BE2C (cell line): ENCODE results near the gene LPIN1.

Experiments used
- DNase-seq: peaks from one replicate; pipeline ENCODE4 v3.0.0-alpha.2; 2020
- H3K27me3 ChIP-seq: fragments of 250-450 bp; sonication (Bioruptor Pico); 2 replicates; pipeline ENCODE4 v1.5.1; 2020; ENCODE audit warnings: mild to moderate bottlenecking
- H3K36me3 ChIP-seq: fragments of 250-450 bp; sonication (Bioruptor Pico); 2 replicates; pipeline ENCODE4 v1.5.1; 2020; ENCODE audit warnings: mild to moderate bottlenecking
- H3K4me1 ChIP-seq: fragments of 250-450 bp; sonication (Bioruptor Pico); 2 replicates; pipeline ENCODE4 v1.5.1; 2020
- H3K4me3 ChIP-seq: 2 replicates; pipeline ENCODE4 v1.5.1; 2011; ENCODE audit warnings: low read depth, low read length
- H3K9me3 ChIP-seq: fragments of 250-450 bp; sonication (Bioruptor Pico); 2 replicates; pipeline ENCODE4 v1.5.1; 2020
- TF ChIP-seq, protein P1 (sequence below): IDR thresholded peaks from 2 replicates; pipeline ENCODE4 v1.5.1; 2012; ENCODE audit warnings: mild to moderate bottlenecking, low read depth, low read length

The LPIN1 gene

DNA sequence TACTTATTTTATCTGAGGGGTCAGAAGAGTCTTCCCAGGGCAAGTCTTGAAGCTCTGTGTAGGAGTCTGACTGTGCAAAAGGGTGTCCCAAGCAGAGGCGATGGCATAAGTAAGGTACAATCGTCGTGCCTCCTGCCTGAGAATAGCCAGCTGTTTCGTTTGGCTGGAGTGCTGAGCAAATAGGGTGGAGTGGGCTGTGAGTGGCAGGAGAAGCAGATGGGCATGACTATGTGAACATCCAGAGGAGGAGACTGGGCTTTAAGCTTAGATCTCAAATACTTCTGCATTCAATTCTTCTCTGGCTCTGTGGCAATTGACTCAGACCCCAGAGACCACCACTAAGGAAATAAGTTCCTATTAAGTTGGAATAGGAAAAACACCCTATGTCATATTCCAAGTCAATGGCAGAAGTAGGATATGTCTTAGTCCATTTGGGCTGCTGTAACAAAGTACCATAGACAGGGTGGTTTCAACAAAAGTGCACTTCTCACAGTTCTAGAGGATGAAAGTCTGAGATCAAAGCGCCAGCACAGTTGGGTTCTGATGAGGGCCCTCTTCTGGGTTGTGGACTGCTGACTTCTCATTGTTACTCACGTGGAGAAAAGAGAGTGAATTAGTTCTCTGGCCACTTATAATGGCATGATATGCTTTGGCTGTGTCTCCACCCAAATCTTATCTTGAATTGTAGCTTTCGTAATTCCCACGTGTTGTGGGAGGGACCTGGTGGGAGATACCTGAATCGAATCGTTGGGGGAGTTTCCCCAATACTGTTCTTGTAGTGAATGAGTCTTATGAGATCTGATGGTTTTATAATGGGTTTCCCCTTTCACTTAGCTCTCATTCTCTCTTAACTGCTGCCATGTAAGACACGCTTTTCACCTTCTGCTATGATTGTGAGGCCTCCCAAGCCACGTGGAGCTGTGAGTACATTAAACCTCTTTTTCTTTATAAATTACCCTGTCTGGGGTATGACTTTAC lies 120.2 kb downstream of the LPIN1 start:
- DNase-seq: no peak
- TF ChIP-seq, protein P1, sequence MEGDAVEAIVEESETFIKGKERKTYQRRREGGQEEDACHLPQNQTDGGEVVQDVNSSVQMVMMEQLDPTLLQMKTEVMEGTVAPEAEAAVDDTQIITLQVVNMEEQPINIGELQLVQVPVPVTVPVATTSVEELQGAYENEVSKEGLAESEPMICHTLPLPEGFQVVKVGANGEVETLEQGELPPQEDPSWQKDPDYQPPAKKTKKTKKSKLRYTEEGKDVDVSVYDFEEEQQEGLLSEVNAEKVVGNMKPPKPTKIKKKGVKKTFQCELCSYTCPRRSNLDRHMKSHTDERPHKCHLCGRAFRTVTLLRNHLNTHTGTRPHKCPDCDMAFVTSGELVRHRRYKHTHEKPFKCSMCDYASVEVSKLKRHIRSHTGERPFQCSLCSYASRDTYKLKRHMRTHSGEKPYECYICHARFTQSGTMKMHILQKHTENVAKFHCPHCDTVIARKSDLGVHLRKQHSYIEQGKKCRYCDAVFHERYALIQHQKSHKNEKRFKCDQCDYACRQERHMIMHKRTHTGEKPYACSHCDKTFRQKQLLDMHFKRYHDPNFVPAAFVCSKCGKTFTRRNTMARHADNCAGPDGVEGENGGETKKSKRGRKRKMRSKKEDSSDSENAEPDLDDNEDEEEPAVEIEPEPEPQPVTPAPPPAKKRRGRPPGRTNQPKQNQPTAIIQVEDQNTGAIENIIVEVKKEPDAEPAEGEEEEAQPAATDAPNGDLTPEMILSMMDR: no peak

DNA sequence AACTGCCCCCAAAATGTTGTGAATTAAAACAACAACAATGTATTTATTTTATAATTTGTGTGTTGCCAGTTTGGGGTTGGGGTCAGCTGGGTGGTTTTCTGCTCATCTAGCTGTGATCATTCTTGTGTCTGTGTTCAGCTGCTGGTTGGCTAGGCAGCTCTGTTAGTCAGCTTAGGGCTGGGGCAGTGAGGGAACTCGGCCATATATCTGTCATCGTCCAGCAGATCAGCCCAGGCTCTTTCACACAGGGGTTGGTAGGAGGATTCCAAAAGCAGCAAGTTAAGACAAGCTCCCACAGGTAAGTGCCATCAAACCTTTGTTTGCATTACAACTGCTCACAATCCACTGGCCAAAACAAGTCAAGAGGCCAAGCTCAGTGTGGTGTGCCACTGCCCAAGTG lies 121.5 kb downstream of the LPIN1 start:
- DNase-seq: no peak
- no peaks in the 10 kb centered on the region for H3K9me3 ChIP-seq
- no peaks in the 10 kb centered on the region for H3K36me3 ChIP-seq
- no peaks in the 10 kb centered on the region for H3K27me3 ChIP-seq
- TF ChIP-seq, protein P1: no peak
- H3K4me3 ChIP-seq: no peak overlapping the region
- H3K4me1 ChIP-seq: no peaks in the 10 kb centered on the region; the same call in 1 of the 2 replicates

More for the DNA sequence above, 120.2 kb downstream of the LPIN1 start:
- no peaks in the 10 kb centered on the region for H3K36me3 ChIP-seq
- no peaks in the 10 kb centered on the region; the same call in 1 of the 2 replicates for H3K4me1 ChIP-seq
- no peak overlapping the region for H3K4me3 ChIP-seq
- no peaks in the 10 kb centered on the region for H3K9me3 ChIP-seq
- H3K27me3 ChIP-seq: no peaks in the 10 kb centered on the region

DNA sequence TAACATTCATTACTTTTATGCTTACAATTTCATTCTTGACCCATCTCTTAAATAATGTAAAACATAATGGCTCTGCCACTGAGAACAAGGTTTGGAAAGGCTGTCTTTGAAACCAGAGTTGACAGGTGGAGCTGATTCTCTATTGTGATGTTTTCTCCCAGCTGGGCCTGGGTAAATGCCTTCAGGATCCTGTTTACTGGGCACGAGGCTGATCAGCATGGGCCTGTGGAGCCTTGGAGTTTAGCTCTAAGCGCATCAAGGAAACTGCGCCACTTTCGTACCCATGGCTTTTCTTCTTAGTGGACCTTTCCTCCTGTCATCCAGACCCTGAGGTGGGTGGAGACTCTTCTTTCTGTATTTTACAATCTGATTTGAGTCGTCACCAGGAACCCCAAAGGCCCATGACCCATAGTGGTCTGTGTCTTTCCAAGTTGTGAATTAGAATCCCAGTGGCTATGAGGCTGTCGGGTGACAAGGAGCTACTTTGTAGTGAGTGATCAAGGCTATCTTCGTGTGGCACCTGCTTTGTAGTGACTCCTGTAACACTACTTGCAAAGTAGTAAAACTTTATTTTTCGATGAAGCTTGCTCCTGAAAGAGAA lies 123.1 kb downstream of the LPIN1 start:
- H3K4me3 ChIP-seq: no peak overlapping the region

DNA sequence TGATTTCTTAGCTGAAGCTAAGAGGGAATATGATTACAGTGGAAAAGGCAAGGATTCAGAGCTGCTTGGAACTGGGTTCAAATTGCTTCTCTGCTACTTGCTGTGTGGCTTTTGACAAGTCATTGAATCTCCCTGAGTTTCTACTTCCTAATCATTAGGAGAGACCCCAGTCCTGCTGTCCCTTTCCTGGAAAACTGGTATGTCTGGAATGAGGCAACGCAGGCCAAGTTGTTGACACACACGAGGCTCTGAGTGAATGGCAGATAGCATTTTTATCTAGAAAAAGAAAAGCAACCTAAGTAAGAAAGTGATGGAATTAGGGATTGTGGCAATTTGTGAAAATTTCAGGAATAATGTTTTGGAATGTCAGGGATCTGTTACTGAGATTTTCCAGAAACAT lies 123.6 kb downstream of the LPIN1 start:
- TF ChIP-seq, protein P1: no peak
- H3K4me3 ChIP-seq: no peak overlapping the region

More for the DNA sequence above, 123.1 kb downstream of the LPIN1 start:
- no peaks in the 10 kb centered on the region for H3K27me3 ChIP-seq
- no peaks in the 10 kb centered on the region for H3K36me3 ChIP-seq
- H3K9me3 ChIP-seq: no peaks in the 10 kb centered on the region
- no peaks in the 10 kb centered on the region; the same call in 1 of the 2 replicates for H3K4me1 ChIP-seq
- TF ChIP-seq, protein P1: no peak
- no peak for DNase-seq

DNA sequence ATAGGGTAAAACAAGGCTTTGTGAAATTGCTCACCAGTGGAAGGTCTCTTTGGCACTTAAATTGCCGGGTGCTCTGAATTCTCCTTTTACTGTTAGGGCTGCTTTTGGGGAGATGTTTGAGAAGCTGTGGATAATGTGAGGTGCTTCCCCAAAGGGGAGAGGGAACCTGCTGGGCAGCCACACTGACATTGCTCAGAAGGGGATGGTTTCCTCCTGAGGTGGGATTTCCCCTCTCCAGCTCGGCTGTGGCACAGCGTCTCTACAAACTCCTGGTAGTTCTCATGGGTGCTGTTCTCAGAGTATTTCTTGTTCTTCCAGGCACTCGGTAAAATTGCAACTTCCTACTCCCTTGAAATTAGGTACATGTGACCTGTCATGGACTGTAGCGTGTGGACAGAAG lies 124.2 kb downstream of the LPIN1 start:
- TF ChIP-seq, protein P1: no peak
- Histone ChIP-seq H3K9me3 (no peaks in the 10 kb centered on the region), H3K27me3 (no peaks in the 10 kb centered on the region), H3K36me3 (no peaks in the 10 kb centered on the region), H3K4me1 (no peaks in the 10 kb centered on the region; the same call in 1 of the 2 replicates), H3K4me3 (no peak overlapping the region)
- DNase-seq: no peak

More for the DNA sequence above, 123.6 kb downstream of the LPIN1 start:
- Histone ChIP-seq H3K27me3 (no peaks in the 10 kb centered on the region), H3K9me3 (no peaks in the 10 kb centered on the region), H3K36me3 (no peaks in the 10 kb centered on the region), H3K4me1 (no peaks in the 10 kb centered on the region; the same call in 1 of the 2 replicates)
- no peak for DNase-seq

DNA sequence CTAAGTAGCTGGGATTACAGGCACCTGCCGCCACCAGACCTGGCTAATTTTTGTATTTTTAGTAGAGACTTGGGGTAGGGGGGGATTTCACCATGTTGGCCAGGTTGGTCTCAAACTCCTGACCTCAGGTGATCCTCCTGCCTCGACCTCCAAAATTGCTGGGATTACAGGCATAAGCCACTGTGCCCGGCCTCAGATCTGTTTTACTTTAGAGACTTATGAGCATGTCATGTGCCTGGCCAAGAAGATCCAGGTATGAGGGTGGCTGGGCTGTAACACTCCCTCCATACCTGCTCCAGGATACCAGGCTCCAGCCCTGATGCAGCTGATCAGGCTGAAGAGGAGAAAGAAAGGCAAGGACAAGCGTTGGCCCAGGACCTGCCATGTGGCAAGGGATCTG lies 125.0 kb downstream of the LPIN1 start:
- no peak for DNase-seq
- TF ChIP-seq, protein P1: no peak
- Histone ChIP-seq H3K27me3 (no peaks in the 10 kb centered on the region), H3K36me3 (no peaks in the 10 kb centered on the region), H3K4me3 (no peak overlapping the region), H3K4me1 (no peaks in the 10 kb centered on the region; the same call in 1 of the 2 replicates), H3K9me3 (no peaks in the 10 kb centered on the region)
